ENCODE data around the gene NAMPT. TPM values are rescaled to one million over a fixed set of nuclear protein-coding genes. Genes with fewer than 3 reads are reported as not detected.
"Not testable (repeated sequence)": the region's sequence is repeated elsewhere in the genome, so short reads cannot be mapped to it uniquely, and the experiment has no call there.

NAMPT gene
- total RNA-seq, result 100 to 1,000 TPM; 130 to 134 TPM

GRCh38 chr7:106284714-106285050 lies at the start of gene NAMPT:
Gene NAMPT, minus strand, starts transcription at chr7:106284983. Its CDS starts 99 bp downstream, at chr7:106284884.
- Mint-ChIP-seq H3K4me1 (peaks cover 41% of the 10 kb centered on the region), H3K36me3 (ENCODE audit: low read depth) (peaks cover 22% of the 10 kb centered on the region), H3K9me3 (no peaks in the 10 kb centered on the region), H3K4me3 (peak within 1 kb of the TSS; percentile 96), H3K27me3 (no peaks in the 10 kb centered on the region), H3K27ac (peak within 1 kb of the TSS; percentile 99)
- ChIA-PET POLR2A (interaction anchor here (0.9 to 4.3 kb wide), 27 partner anchors 9 to 1459 kb away, joined by 3 to 68 read pairs (median 5); partner anchors contain the start of genes CCDC71L, HBP1 and SYPL1), CTCF (interaction anchor here (0.8 to 2.2 kb wide), 5 partner anchors 13 to 376 kb away, joined by 3 to 11 read pairs (median 6); partner anchors contain the start of gene CCDC71L)
- no peak for DNase-seq

- ChIA-PET CTCF (no interaction called here), POLR2A (interaction anchor here (1.2 kb wide), 1 partner anchor 11 kb away, joined by 3 read pairs; no protein-coding TSS in a partner anchor)
- Mint-ChIP-seq H3K9me3 (peaks cover 5% of the 10 kb centered on the region), H3K4me1 (peaks cover 2% of the 10 kb centered on the region), H3K36me3 (ENCODE audit: low read depth) (peaks cover 2% of the 10 kb centered on the region), H3K4me3 (no peak overlapping the region), H3K27ac (no peak overlapping the region), H3K27me3 (peaks cover 2% of the 10 kb centered on the region)
- DNase-seq, result no peak
Observed at GRCh38 chr7:106332201-106332600, 47.4 kb upstream of the NAMPT start.

- no peak for DNase-seq
- POLR2A ChIA-PET, result interaction anchor here (1.2 kb wide), 1 partner anchor 11 kb away, joined by 3 read pairs; no protein-coding TSS in a partner anchor
- no peak overlapping the region for H3K4me3 Mint-ChIP-seq
- CTCF ChIA-PET, result no interaction called here
- H3K27ac Mint-ChIP-seq, result no peak overlapping the region
- H3K27me3 Mint-ChIP-seq, result peaks cover 2% of the 10 kb centered on the region
- peaks cover 2% of the 10 kb centered on the region for H3K9me3 Mint-ChIP-seq
- H3K4me1 Mint-ChIP-seq, result peaks cover 2% of the 10 kb centered on the region
- H3K36me3 Mint-ChIP-seq (ENCODE audit: low read depth), result no peaks in the 10 kb centered on the region
Observed at GRCh38 chr7:106331441-106332175, 46.8 kb upstream of the NAMPT start.

DNA sequence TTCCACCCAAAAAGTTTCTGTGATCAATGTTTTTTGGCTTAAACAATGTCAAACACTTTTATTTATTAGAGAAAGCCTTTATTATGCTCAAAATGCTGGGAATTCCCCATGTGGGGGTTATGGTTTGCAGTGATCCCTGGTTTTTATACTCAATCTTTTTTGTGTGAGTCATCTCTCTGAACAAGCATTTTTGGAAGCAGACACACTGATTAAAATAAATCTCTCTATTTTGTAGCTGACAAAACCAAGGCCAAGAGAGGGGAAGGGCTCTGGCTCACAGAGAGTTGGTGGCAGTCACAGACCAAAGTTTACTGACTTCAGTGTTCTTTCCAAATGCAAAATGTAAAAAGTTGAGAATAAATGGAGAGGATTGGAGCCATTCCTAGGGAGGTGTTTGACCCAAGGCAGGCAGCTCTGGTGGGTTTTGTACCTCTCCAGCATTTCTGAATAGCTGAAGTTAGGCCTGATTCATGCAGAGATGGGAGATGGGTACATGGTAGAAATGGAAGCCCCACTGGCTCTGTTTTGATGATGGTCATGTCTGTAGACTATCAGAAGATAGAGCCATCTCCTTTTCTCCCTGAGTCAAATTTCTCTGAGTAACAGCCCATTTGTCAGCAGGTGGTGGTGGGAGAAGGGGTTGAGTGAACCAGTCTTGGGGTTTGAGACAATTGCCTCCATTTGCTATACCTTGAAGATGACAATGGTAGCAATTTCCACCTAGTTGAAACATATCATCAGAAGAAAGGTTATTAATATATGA lies 45.4 kb upstream of the NAMPT start:
- H3K4me3 Mint-ChIP-seq, result no peak overlapping the region
- CTCF ChIA-PET, result no interaction called here
- POLR2A ChIA-PET, result no interaction called here
- no peak for DNase-seq
- peaks cover 2% of the 10 kb centered on the region for H3K9me3 Mint-ChIP-seq
- no peaks in the 10 kb centered on the region for H3K36me3 Mint-ChIP-seq (ENCODE audit: low read depth)
- H3K4me1 Mint-ChIP-seq, result peaks cover 2% of the 10 kb centered on the region
- no peak overlapping the region for H3K27ac Mint-ChIP-seq
- H3K27me3 Mint-ChIP-seq, result peaks cover 2% of the 10 kb centered on the region

GRCh38 chr7:106329408-106329807 lies 44.6 kb upstream of the NAMPT start:
- no peak overlapping the region for H3K27ac Mint-ChIP-seq
- H3K9me3 Mint-ChIP-seq, result peaks cover 2% of the 10 kb centered on the region
- peaks cover 2% of the 10 kb centered on the region for H3K4me1 Mint-ChIP-seq
- no peak for DNase-seq
- ChIA-PET CTCF (no interaction called here), POLR2A (no interaction called here)
- no peaks in the 10 kb centered on the region for H3K36me3 Mint-ChIP-seq (ENCODE audit: low read depth)
- no peak overlapping the region for H3K4me3 Mint-ChIP-seq
- H3K27me3 Mint-ChIP-seq, result no peaks in the 10 kb centered on the region

DNA sequence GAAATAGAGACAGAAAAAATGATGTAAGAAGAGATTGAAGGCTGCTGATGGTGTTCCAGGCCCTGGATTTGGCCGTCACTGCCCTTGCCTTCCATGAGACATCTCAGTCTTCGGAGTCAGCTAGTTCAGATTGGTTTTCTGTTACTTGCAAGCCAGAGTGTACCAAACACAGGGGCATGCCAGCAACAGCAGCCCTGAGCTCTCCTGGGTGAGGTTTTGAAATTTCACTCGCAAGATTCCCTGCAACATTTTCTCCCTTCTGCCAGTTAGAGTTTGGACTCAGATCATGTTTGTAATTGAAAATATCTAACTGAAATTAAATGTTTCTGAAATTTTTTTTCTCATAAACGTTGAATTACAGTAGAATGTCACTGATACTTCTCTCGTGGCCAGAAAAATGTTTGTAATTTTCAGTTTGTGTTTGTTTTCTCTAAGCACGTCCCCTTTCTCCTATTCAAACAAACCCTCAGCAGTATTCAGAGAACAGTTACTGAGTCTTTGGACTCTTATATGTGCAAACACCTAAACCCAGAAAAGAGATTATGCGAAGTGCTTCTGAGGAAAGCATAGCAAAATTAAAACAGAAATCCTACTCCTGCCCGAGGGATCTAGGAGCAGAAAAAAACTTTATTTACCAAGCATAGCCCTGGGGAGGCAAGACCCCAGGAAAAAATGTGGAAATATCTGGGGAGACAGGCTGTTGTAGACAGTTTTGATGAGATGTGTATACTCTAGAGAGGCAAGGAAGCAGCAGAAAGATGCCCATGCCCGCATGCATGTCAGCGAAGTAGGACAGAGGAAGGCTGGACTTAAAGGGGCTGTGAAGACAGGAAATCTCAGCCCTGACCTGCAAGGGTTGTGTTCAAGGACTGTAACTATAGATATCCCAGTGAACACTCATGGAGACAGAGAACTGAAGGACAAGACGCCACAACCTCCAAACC lies 43.0 kb upstream of the NAMPT start:
- ChIA-PET POLR2A (no interaction called here), CTCF (no interaction called here)
- Mint-ChIP-seq H3K9me3 (no peaks in the 10 kb centered on the region), H3K4me3 (no peak overlapping the region), H3K27ac (no peak overlapping the region), H3K27me3 (no peaks in the 10 kb centered on the region), H3K36me3 (ENCODE audit: low read depth) (no peaks in the 10 kb centered on the region), H3K4me1 (peaks cover 2% of the 10 kb centered on the region)
- DNase-seq, result no peak

- Mint-ChIP-seq H3K36me3 (ENCODE audit: low read depth) (peaks cover 6% of the 10 kb centered on the region), H3K27me3 (peaks cover 1% of the 10 kb centered on the region), H3K4me3 (no peak overlapping the region), H3K27ac (no peak overlapping the region), H3K9me3 (peaks cover 1% of the 10 kb centered on the region), H3K4me1 (peaks cover 2% of the 10 kb centered on the region)
- DNase-seq, result no peak
- POLR2A ChIA-PET, result no interaction called here
- CTCF ChIA-PET, result no interaction called here
Observed at GRCh38 chr7:106326594-106327537, 42.1 kb upstream of the NAMPT start.

GRCh38 chr7:106324509-106324908 lies 39.7 kb upstream of the NAMPT start:
- POLR2A ChIA-PET; CTCF ChIA-PET; H3K4me1 Mint-ChIP-seq; DNase-seq; H3K9me3 Mint-ChIP-seq; H3K27ac Mint-ChIP-seq; H3K27me3 Mint-ChIP-seq; H3K4me3 Mint-ChIP-seq; H3K36me3 Mint-ChIP-seq (ENCODE audit: low read depth): not testable (repeated sequence)

- H3K4me3 Mint-ChIP-seq; H3K4me1 Mint-ChIP-seq; H3K36me3 Mint-ChIP-seq (ENCODE audit: low read depth); DNase-seq; CTCF ChIA-PET; H3K27ac Mint-ChIP-seq; H3K9me3 Mint-ChIP-seq: not testable (repeated sequence)
- POLR2A ChIA-PET, result interaction anchor here (1.0 kb wide), 1 partner anchor 11 kb away, joined by 3 read pairs; no protein-coding TSS in a partner anchor
- peaks cover 28% of the 10 kb centered on the region for H3K27me3 Mint-ChIP-seq
Observed at GRCh38 chr7:106320254-106320770, 35.5 kb upstream of the NAMPT start.

GRCh38 chr7:106318482-106318881 lies 33.7 kb upstream of the NAMPT start:
- peaks cover 7% of the 10 kb centered on the region for H3K36me3 Mint-ChIP-seq (ENCODE audit: low read depth)
- peaks cover 33% of the 10 kb centered on the region for H3K27me3 Mint-ChIP-seq
- ChIA-PET CTCF (no interaction called here), POLR2A (no interaction called here)
- no peak overlapping the region for H3K27ac Mint-ChIP-seq
- peaks cover 7% of the 10 kb centered on the region for H3K4me1 Mint-ChIP-seq
- peaks cover 8% of the 10 kb centered on the region for H3K9me3 Mint-ChIP-seq
- no peak for DNase-seq
- H3K4me3 Mint-ChIP-seq, result no peak overlapping the region

DNA sequence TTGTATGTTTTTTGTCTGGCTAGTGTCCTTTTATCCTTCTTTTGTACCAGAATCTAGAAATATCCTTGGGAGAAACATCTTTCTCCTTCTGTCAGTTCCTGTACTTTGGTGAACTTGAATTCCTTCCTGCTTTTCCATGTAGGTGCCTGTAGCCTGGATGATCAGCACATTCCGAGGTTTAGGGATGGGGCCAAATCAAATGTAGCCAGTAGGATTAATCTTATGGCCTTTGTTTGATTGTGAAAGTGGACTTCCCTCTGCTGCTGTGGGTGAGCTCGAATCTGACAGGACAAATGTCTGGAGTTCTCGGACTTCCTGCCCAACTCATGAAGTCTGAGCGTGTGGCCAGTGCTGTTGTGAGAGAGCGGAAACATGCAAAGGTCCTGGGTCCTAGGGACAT lies 33.2 kb upstream of the NAMPT start:
- Mint-ChIP-seq H3K4me3 (no peak overlapping the region), H3K4me1 (peaks cover 8% of the 10 kb centered on the region), H3K36me3 (ENCODE audit: low read depth) (peaks cover 7% of the 10 kb centered on the region), H3K27ac (no peak overlapping the region), H3K9me3 (peaks cover 8% of the 10 kb centered on the region), H3K27me3 (peaks cover 33% of the 10 kb centered on the region)
- ChIA-PET CTCF (no interaction called here), POLR2A (no interaction called here)
- DNase-seq, result no peak

DNA sequence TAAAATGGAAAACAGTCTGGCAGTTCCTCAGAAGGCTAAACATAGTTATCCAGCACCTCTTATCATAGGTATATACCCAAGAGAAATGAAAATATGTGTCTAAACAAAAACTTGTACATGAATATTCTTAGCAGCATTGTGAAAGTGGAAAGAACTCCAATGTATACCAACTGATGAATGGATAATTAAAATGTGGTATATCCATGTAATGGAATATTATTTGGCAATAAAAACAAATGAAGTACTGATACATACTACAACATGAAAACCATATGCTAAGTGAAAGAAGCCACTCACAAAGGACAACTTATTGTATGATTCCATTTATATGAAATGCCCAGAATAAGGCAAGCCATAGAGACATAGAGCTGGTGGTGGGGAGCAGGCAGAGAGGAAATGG lies 32.2 kb upstream of the NAMPT start:
- peaks cover 33% of the 10 kb centered on the region for H3K27me3 Mint-ChIP-seq
- no peak overlapping the region for H3K4me3 Mint-ChIP-seq
- peaks cover 2% of the 10 kb centered on the region for H3K36me3 Mint-ChIP-seq (ENCODE audit: low read depth)
- no peak for DNase-seq
- ChIA-PET CTCF (no interaction called here), POLR2A (no interaction called here)
- H3K27ac Mint-ChIP-seq, result no peak overlapping the region
- peaks cover 9% of the 10 kb centered on the region for H3K4me1 Mint-ChIP-seq
- H3K9me3 Mint-ChIP-seq, result peaks cover 10% of the 10 kb centered on the region
